NCI-H524 treated with DMSO at 0.1 percent for 48 hours (cell line): ENCODE results near the gene MDM1.
A peak's percentile ranks its signal among the peaks of the same experiment; 100 is the strongest.

Experiments
- DNase-seq: peaks from one replicate; lab custom pipeline; 2025; lab: John Stamatoyannopoulos, UW

MDM1 gene

DNA sequence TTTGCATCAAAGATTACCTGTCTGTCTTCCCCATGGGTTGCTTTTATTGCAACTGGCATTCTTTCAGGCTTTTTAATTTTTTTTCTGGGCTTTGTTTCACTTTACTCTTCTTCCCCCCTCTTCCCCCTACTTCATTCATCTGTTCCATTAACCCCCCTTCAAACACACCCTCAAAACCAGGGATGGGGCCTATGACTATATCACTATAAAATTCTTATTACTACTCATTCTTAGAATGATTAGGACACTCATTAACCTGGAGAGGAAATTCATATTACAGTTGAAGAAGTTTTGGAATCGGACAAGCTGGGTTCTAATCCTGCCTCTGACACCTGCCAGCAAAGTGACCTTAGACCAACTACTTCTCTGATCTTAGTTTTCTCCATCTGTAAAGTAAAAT, 24.8 kb upstream of the MDM1 start:
- no peak for DNase-seq

GRCh38 chr12:68356060-68356695, 24.0 kb upstream of the MDM1 start:
- no peak for DNase-seq

- DNase-seq: no peak
Observed at GRCh38 chr12:68354977-68355541, 22.9 kb upstream of the MDM1 start.

GRCh38 chr12:68352067-68352466, 19.9 kb upstream of the MDM1 start:
- DNase-seq: peak; percentile 75

DNA sequence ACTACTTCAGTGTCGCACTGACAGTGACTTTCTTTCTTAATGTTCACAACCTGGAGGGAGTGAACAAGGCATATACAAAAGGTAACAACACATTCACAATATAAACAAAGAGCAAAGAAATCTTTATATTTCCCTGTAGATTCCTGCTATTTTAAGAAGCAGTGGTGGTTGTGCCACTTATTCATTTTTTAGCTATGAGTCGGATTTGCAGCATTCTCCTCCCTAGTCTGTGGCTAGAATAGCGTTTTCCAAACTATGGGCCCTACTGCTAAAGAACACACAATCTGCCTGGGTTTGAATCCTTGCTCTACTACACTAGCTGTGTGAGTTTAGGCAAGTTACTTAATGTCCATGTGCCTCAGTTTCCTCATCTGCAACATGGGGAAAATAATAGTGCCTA, 18.6 kb upstream of the MDM1 start:
- no peak for DNase-seq

DNA sequence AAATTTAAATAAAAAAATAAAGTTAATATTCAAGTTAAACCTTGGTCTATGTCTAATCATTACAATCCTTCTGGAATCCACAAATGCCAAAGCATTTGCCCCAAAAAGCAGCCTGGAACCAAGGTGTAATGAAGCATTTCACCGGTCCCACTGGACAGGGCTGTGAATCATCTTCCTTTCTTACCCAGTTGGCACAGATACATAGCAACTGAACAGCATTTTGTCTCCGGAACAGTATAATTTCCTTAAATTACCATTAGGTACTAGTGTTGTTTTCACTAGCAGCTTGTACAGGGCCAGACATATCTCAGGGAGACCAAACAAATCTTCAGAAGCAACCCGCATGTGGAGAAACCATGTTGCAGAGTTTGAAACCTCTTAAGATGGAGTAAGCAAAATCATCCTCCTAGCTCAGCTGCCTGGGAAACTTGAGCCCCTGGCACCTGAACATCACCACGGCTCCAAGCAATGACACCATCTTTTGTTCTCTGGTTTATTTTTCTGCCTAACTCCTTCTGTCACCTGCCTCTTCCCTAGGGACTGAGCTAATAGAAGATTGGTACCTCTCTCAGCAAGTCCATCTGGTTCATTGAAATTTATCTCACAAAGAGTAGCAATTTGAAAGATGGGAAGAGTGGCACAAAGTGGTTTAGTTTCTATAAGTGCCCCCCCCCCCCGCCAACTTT, 17.9 kb upstream of the MDM1 start:
- DNase-seq: peak; percentile 98

GRCh38 chr12:68349220-68349621, 17.1 kb upstream of the MDM1 start:
- DNase-seq: peak; percentile 100

DNA sequence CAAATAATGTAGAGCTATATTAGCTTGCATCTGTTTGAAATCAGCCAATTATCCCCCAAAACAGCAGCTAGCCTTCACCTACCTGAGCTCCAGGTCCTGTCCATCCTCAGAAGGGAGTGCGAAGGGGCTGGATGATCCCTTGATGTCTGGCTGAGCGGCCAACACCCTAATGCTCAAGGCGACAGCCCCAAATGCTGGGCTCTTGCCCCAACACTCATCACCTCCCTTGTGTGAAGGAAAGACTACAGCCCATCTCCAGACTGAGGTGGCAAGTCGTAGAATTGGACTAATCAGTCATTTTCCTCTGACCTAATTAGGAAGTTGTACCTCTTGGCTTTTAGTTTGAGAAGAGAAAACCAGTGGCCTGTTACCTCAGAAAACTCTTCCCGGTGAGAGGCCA, 16.3 kb upstream of the MDM1 start:
- no peak for DNase-seq

GRCh38 chr12:68345763-68346162, 13.6 kb upstream of the MDM1 start:
- no peak for DNase-seq

DNA sequence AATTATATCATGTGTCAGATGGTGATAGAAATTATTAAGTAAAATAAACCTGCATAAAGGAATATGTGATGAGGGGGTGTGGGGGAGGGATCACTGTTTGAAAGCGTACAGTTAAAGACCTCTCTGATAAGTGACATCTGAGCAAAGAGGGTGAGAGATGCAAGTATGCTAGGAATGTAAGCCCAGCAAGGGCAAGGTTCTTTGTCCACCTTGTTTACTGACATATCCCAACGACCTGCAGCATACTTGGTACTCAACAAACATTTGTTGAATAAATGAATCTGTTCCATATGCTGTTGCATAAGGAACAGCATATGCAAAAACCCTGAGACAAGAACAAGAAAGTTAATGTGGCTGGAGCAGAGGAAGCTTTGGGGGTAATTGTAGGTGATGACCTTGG, 12.0 kb upstream of the MDM1 start:
- DNase-seq: no peak

DNA sequence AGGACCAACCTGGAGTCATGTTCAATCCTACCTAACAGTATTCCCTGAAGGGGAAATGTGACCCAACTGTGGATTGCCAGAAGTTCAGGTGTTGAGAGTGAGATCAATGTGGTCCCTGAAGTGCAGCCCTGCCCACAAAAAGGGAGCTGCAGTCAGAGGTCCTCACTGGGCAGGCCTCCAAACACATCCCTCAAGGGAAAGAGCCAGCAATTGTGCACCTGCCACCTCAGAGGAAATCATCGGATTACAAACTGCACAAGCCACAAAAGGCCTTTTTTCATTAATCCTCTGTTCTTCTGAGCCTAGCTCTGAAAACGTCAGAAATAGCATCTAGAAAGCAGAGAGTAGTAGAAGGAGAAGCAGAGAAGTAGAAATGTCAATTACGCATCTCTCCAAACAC, 10.8 kb upstream of the MDM1 start:
- DNase-seq: no peak

DNA sequence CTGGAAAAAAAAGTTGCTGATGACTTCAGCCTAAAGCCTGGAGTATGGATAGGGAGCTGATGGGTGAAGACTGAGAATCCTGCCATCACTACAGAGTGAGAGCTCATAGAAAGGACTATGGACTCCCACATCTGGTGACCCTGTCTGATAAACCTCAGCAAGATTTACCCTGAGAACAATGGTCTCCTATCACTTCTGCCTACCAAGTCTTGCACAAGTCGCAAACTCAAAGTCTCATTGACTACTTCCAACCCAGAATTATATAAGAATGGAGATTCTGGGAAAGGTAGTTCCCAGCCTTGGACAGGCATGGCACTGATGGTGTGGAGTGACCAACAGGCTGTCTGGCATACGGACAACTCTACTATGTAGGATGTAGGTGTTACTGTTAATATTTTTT, 9.7 kb upstream of the MDM1 start:
- no peak for DNase-seq

GRCh38 chr12:68340404-68341270, 8.5 kb upstream of the MDM1 start:
- DNase-seq: no peak

DNA sequence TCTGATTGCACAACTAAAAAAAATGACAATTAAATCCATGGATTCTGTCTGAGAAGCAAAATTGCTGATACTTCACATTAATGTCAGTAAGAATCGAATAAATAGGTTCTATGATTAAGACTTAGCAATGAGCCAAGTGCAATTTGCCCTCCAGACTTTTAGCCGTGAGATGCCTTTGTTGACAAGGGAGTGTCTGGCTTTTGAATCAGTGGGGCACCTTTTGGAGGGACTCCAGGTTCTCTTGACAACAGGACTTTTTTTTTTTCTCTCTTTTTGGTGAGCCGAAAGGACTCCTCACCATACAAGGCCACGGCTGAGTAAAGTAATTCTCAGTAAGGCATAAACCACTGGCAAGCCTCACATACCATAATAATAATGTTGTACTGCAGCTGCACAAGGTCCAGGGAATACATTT, 4.7 kb upstream of the MDM1 start:
- DNase-seq: no peak

- DNase-seq: no peak
Observed at GRCh38 chr12:68335462-68335861, 3.3 kb upstream of the MDM1 start.

DNA sequence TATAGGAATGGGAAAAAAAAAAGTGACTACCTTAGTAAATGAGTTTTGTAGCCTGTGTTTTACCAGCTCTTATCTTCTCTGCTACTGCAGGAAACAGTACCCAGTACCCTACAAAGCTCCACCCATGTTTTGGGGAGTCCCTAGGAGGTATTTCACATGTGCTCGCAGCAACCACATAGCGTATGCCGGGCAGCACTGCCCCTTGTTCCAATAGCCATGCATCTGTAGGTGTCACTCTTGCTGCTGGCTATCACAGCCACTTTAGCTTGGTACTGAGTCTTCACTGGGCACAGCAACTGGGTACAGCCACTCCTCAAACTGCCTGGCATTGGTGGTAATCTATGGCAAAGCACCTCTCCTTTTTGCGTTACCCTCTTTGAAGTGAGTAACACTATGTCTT, 2.0 kb upstream of the MDM1 start:
- no peak for DNase-seq

DNA sequence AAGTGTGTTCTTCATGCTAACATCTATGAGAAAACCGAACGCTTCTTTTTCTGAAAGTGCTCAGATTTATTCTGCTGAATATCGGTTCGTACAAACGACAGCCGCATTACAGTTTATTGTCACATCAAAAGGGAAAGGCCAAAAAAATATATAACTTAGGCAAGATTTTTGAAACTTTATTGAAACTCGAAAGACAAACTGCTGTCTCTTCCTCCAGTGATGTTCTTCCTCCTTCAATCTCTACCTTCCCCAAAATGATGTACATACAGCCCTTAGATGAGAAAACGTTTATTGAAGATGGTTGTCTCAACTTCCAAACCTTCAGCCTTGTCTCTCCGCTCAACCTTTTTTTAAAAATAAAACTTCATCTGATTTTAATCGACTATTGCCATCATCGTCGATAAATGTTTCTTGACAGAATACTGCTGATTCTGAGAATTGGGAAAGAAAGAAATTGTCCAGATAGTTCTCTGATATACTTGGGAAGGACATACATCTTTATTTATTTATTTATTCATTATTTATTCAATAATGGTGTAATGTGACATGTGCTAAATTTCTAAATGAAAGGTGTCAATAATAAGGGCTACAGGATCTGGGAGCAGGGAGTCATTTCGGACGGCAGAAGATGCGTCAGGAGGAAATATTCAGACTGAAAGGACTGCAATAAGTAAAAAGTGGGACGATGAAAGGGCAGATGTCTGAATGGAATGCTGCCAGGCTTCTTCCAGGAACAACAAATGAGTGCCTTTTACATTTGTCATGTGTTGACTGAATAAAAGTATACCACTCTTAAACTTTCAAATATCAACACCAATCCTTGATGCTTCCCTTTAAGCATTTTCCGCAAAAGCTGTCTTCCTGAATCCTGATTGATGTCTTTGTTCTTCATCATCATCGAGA, 817 bp upstream of the MDM1 start:
- DNase-seq: no peak

DNA sequence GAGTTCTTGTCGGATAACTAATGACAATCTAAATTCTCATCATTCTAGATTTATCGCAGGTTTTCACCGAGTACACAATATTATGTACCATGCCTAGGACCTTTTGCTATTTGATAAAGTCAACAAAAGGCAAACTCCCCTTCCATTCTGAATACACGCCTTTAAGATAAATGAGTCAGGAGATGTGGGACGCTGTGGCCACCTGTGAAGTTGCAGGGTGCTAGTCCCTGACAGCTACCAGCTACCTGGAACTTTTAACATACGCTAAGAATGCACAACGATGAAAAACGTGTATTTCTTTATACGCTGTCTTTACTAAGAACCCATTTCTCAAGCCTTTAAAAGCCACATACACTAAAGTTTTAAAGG, 678 bp downstream of the MDM1 start:
- DNase-seq: no peak

GRCh38 chr12:68327896-68328295, 4.3 kb downstream of the MDM1 start:
- peak; percentile 52 for DNase-seq

DNA sequence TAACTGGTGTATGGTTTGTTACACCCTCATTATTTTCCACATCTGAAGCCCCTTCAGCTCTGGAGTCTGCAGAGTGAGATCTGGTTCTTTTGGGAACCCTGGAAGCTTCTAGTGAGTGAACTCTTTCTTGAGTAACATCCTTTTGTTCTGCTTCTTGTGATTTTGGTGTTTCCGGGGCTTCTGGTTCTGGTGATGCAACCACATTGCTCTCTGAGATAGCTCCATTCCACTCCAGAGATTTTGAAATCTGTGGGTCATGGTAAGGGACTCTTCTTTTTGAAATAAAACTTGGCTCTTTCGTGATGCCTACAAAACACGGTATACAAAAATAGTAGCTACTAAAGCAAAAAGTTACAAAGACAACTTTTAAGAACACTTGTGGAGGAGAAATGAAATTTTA, 5.4 kb downstream of the MDM1 start:
- DNase-seq: no peak

- no peak for DNase-seq
Observed at GRCh38 chr12:68325966-68326365, 6.2 kb downstream of the MDM1 start.

DNA sequence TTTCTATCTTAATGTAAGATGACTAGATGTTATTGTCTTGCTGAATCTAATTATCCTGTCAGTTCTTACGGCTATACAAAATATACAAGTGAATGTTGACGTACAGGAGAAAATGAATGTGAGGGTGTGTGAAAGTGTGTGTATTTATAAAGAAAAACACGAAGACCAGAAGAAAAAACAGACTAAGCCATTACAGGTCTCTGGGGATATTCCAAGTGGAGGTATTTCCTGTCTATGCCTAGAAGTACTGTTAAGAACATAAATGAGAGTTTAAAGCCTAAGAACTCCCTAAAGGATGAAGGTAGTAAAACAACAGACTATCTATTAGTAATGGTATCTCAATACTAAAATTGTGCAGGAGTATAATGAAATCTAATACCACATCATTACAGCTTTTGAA, 7.6 kb downstream of the MDM1 start:
- no peak for DNase-seq
